G401.6 (cell line): ENCODE measurements around the gene BDNF.
"Not testable (repeated sequence)": the region's sequence is repeated elsewhere in the genome, so short reads cannot be mapped to it uniquely, and the experiment has no call there.

Experiments
- FAIRE-seq: peaks from 2 replicates; lab custom pipeline; 2012; peaks lifted over from hg19 to GRCh38; lab: Jason Lieb, UNC

Gene BDNF

DNA sequence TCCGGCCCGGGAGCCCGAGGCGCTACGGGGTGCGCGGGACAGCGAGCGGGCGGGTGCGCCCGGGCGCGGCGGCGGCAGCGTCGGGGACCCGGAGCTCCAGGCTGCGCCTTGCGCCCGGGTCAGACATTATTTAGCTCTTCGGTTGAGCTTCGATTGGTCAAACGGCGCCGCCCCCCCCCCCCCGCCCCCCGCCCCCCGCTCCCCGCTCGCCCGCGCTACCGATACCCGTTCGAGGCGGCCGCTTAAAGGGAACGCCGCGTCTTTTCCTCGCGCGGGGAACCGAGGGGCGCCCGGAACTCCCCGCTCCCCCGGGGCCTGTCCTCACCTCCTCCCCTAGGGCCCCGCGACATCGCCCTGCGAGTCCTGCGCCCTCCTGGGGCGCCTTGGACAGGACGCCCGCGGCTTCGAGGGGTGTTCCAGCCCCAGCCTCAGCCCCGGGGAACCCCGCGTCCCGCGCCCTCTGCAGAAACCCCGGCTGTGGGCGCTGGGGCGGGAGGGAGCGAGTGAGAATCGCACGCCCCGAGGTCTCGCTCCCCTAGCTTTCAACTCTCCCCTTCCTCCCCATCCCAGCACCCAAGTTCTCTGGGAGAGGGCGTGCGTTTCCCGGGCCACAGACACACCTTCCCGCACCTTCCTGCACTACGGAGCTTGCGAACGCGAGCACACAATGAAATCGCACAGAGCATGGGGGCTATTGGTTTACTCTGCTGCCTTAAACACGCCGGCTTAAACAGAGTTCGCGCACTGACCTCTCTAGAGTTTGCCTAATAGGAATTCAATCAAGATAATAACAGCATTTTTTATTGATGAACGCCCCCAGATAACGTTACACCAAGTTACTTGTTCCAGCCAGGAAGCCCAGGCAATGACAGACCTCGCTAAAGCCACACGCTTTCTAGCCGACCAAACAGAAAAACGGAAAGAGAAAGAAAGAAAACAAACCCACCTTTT, at the start of gene BDNF:
TSS of gene BDNF (minus strand) at position 105 of the 951 bp plus-strand sequence. CDS start 41,891 bp downstream, outside the sequence.
- no peak for FAIRE-seq

DNA sequence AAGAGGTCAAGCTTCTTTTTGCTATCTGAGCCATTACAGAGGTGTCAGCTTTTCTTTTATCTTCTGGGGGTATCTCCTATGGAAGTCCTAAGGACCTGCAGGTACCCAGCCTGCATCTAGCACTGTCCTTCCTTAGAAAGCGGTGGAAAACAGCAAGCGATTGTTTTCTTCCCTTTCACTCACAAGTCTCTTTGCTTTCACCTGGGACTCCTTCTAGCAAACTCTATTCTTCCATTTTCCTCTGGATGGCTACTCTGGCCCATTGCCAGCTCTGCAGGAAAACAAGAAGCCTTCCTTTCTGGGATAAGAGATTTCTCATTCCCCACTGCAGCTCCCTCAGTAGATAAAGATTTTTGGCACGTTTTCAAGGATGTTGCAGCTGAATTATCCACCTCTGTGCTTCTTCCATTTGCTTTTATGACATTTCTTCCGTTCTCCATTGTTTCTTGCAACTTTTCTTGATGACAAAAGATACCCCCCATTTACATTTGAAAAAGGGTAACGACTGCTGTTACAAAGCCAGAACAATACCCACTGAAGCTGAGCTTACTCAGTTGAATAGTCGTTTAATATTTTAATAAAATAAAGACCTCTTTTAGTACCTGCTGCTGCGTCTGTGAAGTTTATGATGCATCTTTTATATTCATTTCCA, 40.2 kb upstream of the BDNF start:
- FAIRE-seq: no peak

DNA sequence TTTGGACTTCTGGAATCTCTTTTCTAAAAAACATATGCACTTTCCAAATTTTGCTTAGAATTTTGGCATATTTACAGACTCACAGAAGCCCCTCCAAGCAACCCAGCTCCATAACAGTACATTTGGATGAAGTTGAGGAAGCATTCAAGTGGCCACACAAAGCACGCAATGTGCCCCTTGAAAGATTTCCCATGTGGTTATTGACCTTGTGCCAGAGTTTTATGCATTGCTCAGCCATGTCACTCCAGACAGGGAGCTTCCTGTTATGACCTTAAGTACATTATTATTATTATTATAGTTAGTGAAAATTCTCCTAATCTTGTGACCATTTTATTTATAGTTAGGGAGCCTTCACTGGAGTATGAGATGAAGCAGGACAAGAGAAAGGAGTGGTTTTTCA, 35.0 kb upstream of the BDNF start:
- FAIRE-seq: no peak

DNA sequence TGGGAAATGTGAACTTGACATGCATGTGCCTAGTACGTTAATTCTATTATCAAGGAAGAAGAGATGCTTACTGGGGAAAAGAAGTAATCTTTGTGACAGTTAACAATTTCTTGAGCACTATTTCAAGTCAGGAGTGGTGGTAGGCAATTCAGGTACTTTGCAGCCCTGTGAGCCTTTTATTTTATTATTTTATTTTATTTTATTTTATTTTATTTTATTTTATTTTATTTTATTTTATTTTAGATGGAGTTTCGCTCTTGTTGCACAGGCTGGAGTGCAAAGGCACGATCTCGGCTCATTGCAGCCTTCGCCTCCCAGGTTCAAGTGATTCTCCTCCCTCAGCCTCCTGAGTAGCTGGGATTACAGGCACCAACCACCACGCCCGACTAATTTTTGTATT, 31.5 kb upstream of the BDNF start:
- not testable (repeated sequence) for FAIRE-seq

DNA sequence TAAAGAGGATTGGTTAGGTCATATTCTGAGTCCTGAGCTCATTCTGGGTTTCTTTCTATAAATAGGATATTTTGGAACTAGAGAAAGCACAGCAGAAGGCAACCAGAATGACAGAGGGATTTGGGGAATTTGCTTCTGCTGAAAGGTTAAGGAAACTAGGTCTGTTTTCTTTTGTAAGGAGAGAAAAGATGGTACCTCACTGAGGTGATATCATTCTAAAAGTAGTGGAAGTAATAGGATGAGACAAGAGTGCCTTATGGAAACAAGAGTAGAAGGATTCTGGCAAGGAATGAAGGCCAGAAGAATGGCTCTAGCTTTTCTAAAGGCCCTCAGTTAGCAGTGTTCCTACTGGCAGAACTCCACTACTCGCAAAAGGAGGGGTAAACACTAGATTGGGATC, 26.7 kb upstream of the BDNF start:
- FAIRE-seq: no peak

DNA sequence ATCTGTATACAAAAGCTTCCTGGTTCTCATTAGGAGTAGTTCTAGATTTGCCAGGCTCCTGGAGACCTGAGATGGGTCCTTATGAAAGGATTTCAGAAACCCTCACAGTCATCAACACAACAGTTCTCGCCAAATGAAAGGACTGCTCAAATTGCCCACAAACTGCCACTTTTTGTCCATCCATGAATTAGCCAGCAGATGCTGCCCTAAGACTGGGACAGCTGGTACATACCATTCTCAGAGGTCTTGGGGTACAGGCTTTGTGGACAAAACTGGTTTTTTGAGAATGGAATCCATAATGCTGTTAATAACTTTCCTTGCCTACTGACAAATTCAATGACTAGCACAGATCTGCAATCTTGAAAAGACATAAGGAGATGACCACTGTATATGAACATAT, 23.4 kb upstream of the BDNF start:
- no peak for FAIRE-seq

DNA sequence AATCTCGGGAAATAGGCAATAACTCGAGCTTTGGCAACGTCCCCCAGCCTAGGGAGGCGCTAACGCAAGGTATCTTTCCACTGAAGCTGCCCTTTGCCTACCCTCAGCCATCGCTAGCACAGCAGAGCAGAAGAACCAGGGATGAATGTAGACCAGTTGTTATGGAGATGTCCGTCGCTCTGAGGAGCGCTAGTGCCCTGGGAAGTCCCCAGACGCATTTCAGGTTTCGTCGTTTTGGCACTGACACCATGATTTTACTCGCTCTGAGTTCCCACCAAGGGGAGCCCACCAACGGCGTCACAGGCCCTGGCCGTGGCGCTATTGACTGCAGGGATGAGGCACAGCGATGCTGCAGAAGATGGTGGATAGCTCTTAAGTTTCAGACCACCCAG, 22.7 kb upstream of the BDNF start:
- no peak for FAIRE-seq

DNA sequence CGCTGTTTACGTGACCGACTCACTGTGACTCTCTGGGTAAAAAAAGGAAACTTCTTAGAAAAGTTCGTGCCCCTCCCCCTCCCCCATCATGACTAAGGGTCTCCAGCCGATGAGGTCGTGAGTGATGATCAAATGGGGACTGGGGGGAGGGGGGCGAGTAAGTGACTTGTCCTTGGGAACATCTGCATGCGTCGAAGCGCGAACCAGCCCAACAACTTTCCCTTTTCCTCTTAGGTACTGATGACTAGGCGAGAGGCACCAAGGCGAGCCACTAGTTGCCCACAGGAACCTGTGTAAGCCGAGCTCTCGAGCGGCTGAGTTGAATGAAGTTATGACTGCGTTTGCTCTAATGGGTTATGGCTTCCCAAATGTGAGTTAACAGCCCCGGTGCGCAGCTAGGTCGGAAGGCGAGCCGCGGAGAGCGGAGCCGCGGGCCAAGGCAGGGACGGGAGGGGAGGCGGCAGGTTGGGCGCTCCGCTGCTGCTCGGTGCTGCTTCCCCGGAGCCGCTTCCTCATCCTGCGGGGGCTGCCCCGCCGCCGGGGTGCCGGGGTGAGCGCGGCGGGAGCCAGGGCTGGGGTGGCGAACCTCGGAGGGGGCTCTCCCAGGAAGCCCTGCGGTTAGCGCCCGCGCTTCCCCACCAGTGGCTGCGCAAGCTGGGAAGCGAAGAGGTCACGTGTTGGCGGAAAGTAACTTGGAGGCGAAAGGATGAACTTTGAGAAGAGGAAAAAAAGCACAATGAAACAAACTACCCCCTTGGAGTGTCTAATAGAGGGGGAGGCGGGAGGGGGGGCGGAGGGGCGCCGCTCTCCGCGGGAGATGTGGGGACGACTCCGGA, 22.1 kb upstream of the BDNF start:
- FAIRE-seq: no peak

DNA sequence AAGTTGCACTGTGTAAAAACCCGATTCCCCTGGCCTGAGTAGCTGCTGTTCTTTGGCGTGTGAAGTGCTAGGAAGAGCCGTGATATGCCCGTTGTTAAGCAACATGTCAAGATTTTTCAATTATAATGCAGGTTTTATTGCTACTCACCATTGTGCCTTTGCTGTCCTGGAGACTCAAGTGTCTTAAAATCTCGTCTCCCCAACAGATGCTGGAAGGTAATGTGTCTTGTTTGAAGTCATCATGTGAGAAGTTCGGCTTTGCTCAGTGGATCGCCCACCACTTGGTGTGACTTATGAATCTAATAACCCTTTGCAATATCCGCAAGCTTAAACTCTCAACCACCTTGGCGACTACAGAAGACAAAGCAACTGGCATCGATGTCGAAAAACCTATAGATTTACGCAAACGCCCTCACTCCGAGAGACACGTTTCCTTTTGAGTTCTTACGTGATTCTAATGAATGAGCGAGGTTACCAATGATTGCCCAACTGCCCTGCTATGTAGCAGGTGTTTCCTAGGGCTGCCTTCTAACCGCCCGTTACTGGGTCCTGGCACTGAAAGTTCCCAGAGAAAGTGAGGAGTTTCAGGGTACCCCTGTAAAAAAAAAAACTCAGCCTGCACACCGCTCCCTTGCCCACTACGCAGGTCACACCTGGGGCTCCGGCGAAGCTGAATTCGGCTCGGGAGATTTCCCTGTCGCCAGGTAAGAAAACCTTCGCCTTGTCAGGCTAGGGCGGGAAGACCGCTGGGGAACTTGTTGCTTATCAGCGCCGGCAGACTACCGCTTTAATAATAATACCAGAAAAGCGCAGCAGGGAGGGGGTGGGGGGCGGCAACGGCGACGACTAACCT, 21.2 kb upstream of the BDNF start:
- no peak for FAIRE-seq

DNA sequence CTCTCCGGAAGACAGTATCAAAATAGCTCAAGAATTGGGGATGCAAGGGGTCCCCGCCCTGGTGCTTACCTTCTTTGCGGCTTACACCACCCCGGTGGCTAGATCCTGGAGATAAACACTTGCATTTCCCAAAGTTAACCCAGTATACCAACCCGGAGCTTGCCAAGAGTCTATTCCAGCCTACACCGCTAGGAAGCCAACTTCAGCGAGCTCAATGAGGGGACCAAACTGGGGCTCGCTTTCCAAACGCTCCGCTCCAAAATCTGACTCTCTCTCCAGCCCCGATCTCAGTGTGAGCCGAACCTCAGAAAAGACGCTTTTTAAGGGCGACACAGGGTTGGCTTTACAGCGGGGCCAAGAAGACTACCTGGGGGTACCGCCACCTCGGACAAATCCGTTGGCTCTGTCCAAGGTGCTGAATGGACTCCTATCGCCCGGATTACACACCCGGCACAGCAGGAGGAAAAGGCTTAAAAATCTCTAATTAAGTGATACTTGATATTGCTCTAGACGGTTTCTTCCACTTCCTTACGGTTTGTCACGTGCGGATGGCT, 20.1 kb upstream of the BDNF start:
- no peak for FAIRE-seq

DNA sequence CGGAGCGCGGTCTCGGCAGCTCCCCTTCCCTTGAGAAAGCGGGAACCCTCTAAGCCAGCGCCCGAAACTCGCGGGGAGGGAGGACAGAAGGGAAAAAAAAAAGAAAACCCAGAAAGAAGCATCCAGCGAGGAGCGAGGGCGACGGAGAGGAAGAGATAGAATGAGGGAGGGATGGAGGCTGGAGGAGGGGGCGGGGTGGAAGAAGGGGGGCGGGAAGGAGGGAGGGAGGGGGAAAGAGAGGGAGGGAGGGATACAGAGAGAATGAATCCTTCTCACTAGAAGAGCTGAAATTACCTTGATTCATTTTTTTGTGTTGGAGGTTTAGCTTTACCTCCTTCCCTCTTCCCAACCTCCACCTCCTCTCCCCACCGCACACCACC, 19.3 kb upstream of the BDNF start:
- FAIRE-seq: no peak

DNA sequence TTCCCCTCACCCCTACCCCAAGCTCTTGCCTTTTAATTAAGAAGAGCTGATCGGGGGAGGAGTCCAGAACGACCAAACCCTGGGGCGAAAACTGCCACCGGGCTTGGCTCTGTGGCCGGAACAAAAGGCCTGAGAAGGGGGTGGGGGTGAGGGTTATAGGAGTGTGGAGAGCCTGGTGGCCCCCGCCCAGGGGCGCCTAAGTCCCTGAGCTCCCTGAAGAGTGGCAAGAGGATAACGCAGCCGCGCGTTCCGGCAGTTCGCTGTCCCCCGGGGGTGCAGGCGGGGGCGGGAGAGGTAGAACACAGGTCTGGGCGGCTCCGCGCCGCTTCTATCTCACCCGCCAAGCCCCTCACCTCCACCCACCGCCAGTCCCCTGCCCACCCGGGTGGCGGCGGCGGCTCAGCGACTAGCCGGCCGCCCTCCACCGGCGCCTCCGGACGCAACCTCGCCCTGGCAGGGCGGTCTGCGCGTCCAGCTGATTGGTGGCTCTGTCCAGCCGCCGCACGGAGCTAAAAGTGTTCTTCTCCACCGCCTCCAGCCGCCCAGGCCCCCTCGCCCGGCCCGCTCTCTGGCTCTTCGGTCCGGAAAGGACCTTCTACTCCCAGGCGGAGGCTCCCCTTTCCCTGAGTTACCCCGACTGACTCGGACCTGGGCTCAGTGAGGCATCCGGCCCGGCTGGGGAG, 18.7 kb upstream of the BDNF start:
- no peak for FAIRE-seq

DNA sequence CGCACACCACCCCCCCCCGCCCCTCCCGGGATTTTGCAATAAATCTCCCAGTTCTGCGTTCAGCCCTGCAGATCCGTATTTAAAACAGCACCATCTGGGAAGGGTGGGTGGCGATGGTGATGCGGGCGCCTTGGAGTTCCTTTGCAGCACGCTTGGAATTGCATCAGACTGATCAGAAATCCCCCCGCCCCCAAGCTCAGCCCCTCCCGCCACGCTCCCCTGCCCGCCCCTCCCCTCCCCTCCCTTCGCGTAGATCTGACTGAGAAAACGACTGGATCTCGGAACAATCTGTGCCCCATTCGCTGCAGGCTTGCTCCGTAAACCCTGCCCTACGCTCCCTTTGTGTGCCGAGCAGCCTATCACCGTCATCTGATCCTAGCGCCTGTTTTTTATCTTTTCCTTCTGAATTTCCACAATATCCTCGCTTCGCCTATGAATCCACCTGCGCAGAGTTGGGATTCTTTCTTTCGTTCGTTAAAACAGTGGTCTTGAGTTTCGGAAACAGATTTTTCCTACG, 18.1 kb upstream of the BDNF start:
- peak; percentile 65 for FAIRE-seq

DNA sequence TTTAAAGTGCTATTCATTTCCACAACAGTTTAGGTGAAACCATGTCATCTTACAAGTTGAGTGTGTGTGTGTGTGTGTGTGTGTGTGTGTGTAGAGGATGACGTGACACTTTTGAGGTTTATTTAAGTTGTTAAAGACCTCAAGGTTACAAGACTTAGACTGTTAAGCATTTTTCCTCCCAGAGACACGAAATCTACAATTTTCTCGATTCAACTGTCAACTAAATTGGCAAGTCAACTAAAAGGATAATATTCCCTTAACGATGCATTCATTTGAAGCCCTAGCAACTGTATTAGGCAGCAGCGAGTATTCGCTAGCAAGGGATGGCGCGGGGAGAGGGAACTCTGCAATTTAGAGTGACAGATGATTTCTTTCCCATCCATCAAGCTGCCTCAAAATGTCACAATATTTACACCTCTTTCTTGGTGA, 17.6 kb upstream of the BDNF start:
- FAIRE-seq: no peak

DNA sequence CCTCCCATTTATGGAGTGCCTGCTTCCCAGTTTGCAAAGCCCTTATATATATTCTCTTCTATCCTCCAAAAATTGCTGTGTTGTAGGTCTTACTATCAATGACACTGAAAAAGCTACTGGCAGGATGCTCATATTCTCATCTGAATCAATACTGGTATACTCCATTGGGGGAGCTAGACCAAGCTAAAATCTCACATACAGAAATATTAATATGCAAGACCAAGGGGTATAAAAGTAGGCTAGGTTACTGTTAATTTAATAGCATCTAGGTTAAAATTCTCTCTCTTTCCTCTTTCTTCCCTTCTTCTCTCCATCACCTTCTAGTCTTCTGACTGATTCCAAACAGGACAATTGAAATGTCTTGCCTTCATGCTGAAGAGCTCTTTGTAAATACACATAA, 17.1 kb upstream of the BDNF start:
- FAIRE-seq: peak; percentile 17

DNA sequence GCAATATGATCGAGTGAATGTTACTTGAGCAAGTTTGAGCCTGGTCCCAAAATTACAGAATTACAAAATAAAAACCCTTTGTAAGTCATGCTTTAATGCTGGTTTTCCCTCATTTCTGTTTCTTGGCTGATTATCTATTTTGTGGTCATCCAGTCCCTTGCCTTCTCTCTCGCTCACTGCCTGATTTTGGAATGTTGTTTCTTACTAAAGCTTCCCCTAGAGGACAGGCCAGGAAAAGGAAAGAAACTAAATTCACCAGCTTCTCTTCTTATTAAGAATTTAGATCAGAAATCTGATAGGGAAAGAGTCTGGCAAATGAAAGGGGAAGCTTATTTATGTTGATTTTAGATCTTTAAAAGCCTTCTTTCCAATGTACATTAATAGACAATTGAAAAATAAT, 16.6 kb upstream of the BDNF start:
- FAIRE-seq: peak; percentile 89

DNA sequence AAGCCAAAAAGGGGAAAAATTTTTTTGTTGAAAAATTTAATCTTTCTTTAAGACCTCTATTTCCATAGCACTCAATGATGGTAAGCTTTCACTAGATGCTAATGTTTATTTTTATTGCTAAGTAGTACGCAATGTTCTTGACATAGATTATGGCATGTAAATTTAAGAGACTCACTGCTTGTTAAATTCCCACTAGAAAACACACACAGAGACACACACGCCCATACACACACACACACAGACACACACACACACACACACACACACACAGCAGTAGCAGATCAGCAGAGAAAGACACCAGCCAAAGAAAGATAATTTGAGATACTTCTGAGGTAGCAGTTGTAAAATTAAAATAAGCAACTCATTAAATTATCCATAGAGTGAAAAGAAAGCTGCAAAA, 16.0 kb upstream of the BDNF start:
- no peak for FAIRE-seq

DNA sequence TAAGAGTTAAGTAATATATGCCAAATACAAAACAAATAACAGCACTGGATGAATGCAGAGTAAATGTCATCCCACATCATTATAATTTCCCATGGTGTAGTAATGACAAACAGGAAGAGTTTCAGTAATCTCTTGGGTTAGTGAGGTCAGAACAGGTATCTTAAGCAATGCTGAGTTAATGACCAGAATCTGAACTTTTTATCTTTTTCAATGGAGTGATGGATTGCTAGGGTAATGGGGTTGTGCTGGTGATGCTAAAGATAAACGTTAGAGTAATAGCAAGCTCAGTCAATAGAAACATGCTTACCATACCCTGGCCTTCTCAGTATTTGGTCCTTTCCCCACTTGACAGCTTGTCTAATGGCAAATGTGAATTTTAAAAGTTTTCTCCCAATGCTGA, 11.5 kb upstream of the BDNF start:
- no peak for FAIRE-seq

DNA sequence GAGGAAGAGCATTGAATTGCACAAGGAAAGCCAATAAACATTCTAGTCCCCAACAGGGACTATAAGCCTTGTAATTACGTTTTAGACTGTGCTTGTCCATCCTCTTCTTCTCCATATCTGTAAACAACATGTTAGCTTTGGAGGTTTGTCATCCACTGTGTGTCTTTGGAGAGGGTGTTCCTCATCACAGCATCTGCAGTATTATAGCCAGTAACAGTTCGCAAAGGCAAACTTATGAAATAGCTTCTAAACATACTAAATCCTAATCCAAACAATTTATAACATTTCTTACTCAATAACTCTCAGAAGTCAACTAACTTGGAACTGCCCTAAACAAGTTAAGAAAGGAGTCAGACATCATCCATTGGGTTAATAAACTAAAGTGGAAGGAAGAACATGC, 10.3 kb upstream of the BDNF start:
- no peak for FAIRE-seq

DNA sequence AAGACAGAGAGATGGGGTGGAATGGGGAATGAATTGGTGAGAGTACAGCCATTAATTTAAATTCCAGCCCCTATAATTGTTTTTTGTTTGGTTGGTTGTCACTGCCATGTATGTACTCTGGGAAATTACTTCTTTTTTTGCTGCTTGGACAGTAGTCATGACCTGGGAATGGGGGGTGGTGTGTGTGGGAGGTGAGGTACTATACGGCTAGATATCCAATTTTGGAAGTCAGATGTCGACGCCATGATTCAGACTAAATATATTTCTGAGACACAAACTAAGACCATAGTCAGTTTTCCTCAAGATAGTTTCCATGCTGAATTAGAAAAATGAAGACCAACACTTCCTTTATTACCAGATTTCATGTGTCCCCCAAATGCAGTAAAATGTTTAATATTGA, 7.4 kb upstream of the BDNF start:
- no peak for FAIRE-seq
